ENCODE measurements around the gene LRP11.

The LRP11 gene

DNA sequence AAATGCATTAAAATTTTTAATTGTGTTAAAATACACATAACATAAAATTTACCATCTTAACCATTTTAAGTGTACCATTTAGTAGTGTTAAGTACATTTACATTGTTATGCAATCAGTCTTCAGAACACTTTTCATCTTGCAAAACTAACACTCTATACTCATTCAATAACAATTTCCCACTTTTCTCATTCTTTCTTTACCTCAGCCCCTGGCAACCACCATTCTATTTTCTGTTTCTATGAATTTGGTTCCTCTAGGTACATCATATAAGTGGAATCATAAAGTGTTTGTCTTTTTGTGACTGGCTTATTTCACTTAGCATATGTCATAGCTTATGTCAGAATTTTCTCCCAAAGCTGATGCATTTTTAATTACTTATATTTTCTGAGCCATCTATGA is 82.4 kb downstream of the LRP11 start:
- DNase-seq (ENCODE audit: low read depth): no peak

DNA sequence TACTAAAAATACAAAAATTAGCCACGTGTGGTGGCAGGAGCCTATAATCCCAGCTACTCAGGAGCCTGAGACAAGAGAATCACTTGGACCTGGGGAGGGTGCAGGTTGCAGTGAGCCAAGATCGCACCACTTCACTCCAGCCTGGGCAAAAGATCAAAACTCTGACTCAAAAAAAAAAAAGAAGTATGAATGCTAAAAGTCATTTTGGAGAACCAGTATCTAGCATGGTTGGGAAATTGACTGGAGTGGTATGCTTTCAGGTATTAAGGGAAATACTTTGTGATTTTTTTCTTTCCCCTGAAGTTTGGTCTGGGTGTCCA is 84.6 kb downstream of the LRP11 start:
- no peak for DNase-seq (ENCODE audit: low read depth)

DNA sequence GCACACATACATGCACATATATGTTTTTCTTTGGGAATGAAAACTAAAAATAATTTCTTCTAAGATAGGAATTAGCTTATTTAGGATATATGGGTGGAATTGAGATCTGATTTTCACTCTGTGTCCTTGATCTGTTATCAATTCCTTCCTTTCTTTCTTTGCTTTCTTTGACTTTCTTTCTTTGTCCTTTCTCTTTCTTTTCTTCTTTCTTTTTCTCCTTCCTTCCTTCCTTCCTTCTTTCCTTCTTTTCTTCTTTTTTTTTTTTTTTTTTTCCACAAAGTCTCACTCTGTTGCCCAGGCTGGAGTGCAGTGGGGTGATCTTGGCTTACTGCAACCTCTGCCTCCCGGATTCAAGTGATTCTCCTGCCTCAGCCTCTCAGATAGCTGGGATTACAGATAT is 86.5 kb downstream of the LRP11 start:
- no peak for DNase-seq (ENCODE audit: low read depth)

DNA sequence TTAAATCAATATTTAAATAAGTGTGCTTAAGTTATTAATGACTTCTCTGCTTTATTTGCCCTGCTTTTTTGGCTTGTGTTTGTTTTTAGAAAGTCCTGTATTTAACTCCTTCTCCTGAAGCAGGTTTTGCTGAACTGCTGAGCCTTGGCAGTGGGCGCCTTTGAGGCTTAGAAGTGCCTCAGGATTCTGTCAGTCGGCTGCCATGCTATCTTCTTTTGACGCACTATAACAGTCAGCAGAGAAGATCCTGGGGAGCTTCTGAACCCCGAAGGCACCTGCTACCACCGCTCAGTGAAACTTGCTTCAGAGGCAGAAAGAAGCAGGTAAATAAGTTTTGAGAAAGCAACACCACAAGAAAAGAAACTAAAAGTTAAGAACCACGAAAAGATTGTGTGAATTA is 92.2 kb downstream of the LRP11 start:
- no peak for DNase-seq (ENCODE audit: low read depth)

DNA sequence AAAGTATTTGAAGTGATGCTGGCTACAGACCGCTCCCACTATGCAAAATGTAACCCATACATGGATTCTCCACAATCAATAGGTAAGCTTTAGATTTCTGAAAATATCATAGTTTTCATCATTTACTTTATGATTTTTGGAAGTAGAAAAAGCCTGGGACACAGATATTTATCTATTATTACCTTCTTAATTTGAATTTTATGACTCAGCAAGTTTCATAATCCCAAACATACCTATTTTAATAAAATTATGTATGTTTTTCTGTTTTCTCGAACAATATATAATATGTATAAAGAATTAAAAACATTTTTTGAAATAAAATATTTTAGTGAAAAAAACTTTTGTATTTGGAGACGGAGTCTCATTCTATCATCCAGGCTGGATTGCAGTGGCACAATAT is 93.0 kb downstream of the LRP11 start:
- DNase-seq (ENCODE audit: low read depth): no peak

DNA sequence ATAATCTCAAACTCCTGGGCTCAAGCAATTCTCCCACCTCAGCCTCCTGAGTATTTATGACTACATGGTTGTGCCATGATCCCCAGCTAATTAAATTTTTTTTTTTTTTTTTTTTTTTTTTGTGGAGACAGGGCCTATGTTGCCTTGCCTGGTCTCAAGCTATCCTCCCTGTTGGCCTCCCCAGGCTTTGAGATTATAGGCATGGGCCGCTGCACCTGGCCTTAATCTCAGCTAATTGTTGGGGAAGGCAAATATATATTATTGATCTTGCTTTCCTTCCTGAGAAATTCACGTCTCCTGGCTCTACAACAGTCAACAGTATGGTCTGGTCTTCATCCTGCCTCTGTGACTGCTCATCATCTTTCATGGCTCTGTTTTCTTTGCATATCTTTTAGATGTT is 94.5 kb downstream of the LRP11 start:
- no peak for DNase-seq (ENCODE audit: low read depth)

All from HS-5 (cell line).